ENCODE measurements around the gene CD302.

DNA sequence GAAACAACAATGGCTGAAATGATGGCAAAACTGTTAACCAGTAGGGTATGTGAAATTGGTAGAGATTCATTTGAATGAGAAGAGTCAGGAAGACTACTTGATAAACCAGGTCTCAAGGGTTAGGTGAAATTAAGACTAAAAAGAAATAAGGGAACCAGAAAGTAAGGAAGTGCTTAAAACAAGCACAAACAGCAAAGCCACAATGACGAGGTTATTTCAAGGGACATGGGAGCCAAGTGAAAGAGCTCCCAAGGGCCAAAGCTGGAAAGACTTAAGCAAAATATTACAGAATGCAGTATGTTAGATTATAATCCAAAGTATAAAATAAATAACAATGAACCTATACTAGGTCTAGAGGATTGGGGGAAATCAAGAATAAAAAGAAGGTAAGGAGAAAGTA, 19.3 kb upstream of the CD302 start:
- TF ChIP-seq EZH2 (IDR thresholded peaks at IDR 0.05; ENCODE audit: low read length, unreplicated experiment), result no peak
- TF ChIP-seq, protein P1, sequence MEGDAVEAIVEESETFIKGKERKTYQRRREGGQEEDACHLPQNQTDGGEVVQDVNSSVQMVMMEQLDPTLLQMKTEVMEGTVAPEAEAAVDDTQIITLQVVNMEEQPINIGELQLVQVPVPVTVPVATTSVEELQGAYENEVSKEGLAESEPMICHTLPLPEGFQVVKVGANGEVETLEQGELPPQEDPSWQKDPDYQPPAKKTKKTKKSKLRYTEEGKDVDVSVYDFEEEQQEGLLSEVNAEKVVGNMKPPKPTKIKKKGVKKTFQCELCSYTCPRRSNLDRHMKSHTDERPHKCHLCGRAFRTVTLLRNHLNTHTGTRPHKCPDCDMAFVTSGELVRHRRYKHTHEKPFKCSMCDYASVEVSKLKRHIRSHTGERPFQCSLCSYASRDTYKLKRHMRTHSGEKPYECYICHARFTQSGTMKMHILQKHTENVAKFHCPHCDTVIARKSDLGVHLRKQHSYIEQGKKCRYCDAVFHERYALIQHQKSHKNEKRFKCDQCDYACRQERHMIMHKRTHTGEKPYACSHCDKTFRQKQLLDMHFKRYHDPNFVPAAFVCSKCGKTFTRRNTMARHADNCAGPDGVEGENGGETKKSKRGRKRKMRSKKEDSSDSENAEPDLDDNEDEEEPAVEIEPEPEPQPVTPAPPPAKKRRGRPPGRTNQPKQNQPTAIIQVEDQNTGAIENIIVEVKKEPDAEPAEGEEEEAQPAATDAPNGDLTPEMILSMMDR (conservative IDR thresholded peaks at IDR 0.05; ENCODE audit: low read depth, low read length), result no peak
